Stomach (tissue), 9 donors: ENCODE data around the gene CRACDL. TPM values are rescaled to one million over a fixed set of nuclear protein-coding genes. Genes with fewer than 3 reads are reported as not detected.
"Not testable (repeated sequence)": the region's sequence is repeated elsewhere in the genome, so short reads cannot be mapped to it uniquely, and the experiment has no call there.

Experiments used
- DNase-seq, 2 donors: peaks; one replicate each; pipeline versions ENCODE4 v3.0.0 to v3.0.0-alpha.2; 2013 to 2019
- H3K27ac ChIP-seq, 5 donors: fragments of 200-600 bp in 4 of 5; sonication (generic) in 4 of 5; one replicate each; pipeline ENCODE4 v1.5.1; 2013 to 2019; ENCODE audit warnings: mild to moderate bottlenecking in 1 of 5, moderate library complexity in 1 of 5
- H3K27me3 ChIP-seq, 3 donors: fragments of 200-600 bp; sonication (generic); one replicate each; pipeline ENCODE4 v1.5.1; 2017 to 2019; ENCODE audit warnings: mixed run types in 1 of 3
- H3K36me3 ChIP-seq, 4 donors: fragments of 200-600 bp; sonication (generic); 1 replicate in 3 of 4; 2 replicates in 1 of 4; pipeline ENCODE4 v1.5.1; 2016 to 2019
- H3K4me1 ChIP-seq, 4 donors: fragments of 200-600 bp; sonication (generic); one replicate each; pipeline ENCODE4 v1.5.1; 2016 to 2019
- H3K4me3 ChIP-seq, 4 donors: fragments of 200-600 bp; sonication (generic) in 3 of 4; one replicate each; pipeline ENCODE4 v1.5.1; 2016 to 2019; ENCODE audit warnings: mild to moderate bottlenecking in 1 of 4
- H3K9me3 ChIP-seq, 4 donors: fragments of 200-600 bp; sonication (generic); one replicate each; pipeline ENCODE4 v1.5.1; 2016 to 2019
- CTCF ChIP-seq, 7 experiments: fragments of 450-650 bp in 4 of 7; fragments of 200-600 bp in 3 of 7; sonication (generic) in 3 of 7; IDR thresholded peaks; one replicate each; pipeline ENCODE4 v1.5.1; 2016 to 2019; ENCODE audit warnings: antibody characterized with exemption in 7 of 7, control low read depth in 2 of 7, mild to moderate bottlenecking in 1 of 7
- EP300 ChIP-seq: sonication (generic); formaldehyde crosslinking; IDR thresholded peaks from one replicate; pipeline ENCODE4 v1.6.1; 2017; ENCODE audit warnings: antibody characterized with exemption
- POLR2A ChIP-seq, 4 donors: fragments of 450-650 bp; IDR thresholded peaks; one replicate each; pipeline ENCODE4 v1.6.1; 2016; ENCODE audit warnings: antibody characterized with exemption in 4 of 4, control low read depth in 2 of 4, mild to moderate bottlenecking in 1 of 4, moderate library complexity in 1 of 4
- POLR2AphosphoS5 ChIP-seq, 3 donors: sonication (generic); formaldehyde crosslinking; IDR thresholded peaks; one replicate each; pipeline ENCODE4 v1.6.1; 2016; ENCODE audit warnings: antibody characterized with exemption in 3 of 3
- WGBS, 5 donors: extraction: QIAGEN DNeasy Blood & Tissue Kit in 3 of 5; methylation state at CpG; one replicate each; pipeline versions ENCODE4 v1.1.5 to v1.1.7; 2013 to 2018; 5-methylcytosine and 5-hydroxymethylcytosine counted together
- intact Hi-C: fragments of 100-400 bp; cut with DNase I; formaldehyde crosslinking; loops from one replicate; pipeline ENCODE4 v1.15.1; 2023; ENCODE audit warnings: low total_unique reads
- polyA plus RNA-seq, 3 donors: library from polyadenylated mRNA; stranded (reverse); fragments of 200-250 nt; gene quantifications; one replicate each; pipeline ENCODE4 v1.2.3, GENCODE V29; 2013
- total RNA-seq, 5 donors: library from RNA; depleted of rRNA; stranded (reverse); fragments of >200 nt; gene quantifications; one replicate each; pipeline versions ENCODE4 v1.1.0 to v1.2.3, GENCODE V29; 2014 to 2016
- donor health status: healthy with polysubstance abuse.
- donor health status: Bipolar disorder and iron deficiency.
- donor health status: healthy.

The CRACDL gene
- total and polyA plus RNA-seq, 8 donors, result 5.4 to 205 (median 7.8) TPM

- no peaks in the 10 kb centered on the region for H3K9me3 ChIP-seq
- peak; percentile 14 to 91 (median 73) for TF ChIP-seq POLR2AphosphoS5 (IDR thresholded peaks at IDR 0.05)
- no peak for TF ChIP-seq POLR2A (IDR thresholded peaks at IDR 0.05)
- TF ChIP-seq CTCF (IDR thresholded peaks at IDR 0.05), result no peak
- no peak for TF ChIP-seq EP300
- intact Hi-C loops, result no loop called here
- H3K4me1 ChIP-seq, result peaks cover 10 to 26% (median 17%) of the 10 kb centered on the region in 4 donors
- no peaks in the 10 kb centered on the region for H3K36me3 ChIP-seq
- peak; percentile 70 to 79 for DNase-seq
- peak overlapping the region in 2 of 4 donors; percentile 10 to 25 for H3K4me3 ChIP-seq
- H3K27ac ChIP-seq, result peak overlapping the region; percentile 9 to 81 (median 65)
- no peaks in the 10 kb centered on the region for H3K27me3 ChIP-seq
- 9 to 28% (median 13%) methylated on average over 9 of the region's 9 CpGs for WGBS, 5 donors
Measured at GRCh38 chr2:98757904-98758421, 178.1 kb downstream of the CRACDL start.

- Histone ChIP-seq H3K9me3 (no peaks in the 10 kb centered on the region), H3K27ac (no peak overlapping the region), H3K4me3 (no peak overlapping the region), H3K4me1 (peaks cover 10 to 17% (median 12%) of the 10 kb centered on the region in 4 donors), H3K27me3 (no peaks in the 10 kb centered on the region), H3K36me3 (no peaks in the 10 kb centered on the region)
- intact Hi-C loops, result no loop called here
- TF ChIP-seq EP300 (no peak), POLR2A (IDR thresholded peaks at IDR 0.05) (no peak), CTCF (IDR thresholded peaks at IDR 0.05) (no peak), POLR2AphosphoS5 (IDR thresholded peaks at IDR 0.05) (no peak)
- DNase-seq, result no peak
Measured at GRCh38 chr2:98753801-98754200, 182.2 kb downstream of the CRACDL start.

GRCh38 chr2:98752711-98753110 lies 183.3 kb downstream of the CRACDL start:
- H3K4me3 ChIP-seq, DNase-seq, intact Hi-C loops, H3K4me1 ChIP-seq, H3K27me3 ChIP-seq, H3K36me3 ChIP-seq, H3K27ac ChIP-seq, H3K9me3 ChIP-seq: not testable (repeated sequence)
- WGBS, 5 donors, result 79 to 92% (median 91%) methylated on average over 4 of the region's 4 CpGs

GRCh38 chr2:98751748-98752147 lies 184.3 kb downstream of the CRACDL start:
- 33 to 70% (median 60%) methylated on average over 1 of the region's 1 CpG for WGBS, 5 donors
- Histone ChIP-seq H3K9me3 (no peaks in the 10 kb centered on the region), H3K4me1 (no peaks in the 10 kb centered on the region), H3K27ac (no peak overlapping the region), H3K36me3 (no peaks in the 10 kb centered on the region), H3K27me3 (no peaks in the 10 kb centered on the region), H3K4me3 (no peak overlapping the region)
- TF ChIP-seq POLR2A (IDR thresholded peaks at IDR 0.05) (no peak), CTCF (IDR thresholded peaks at IDR 0.05) (no peak)
- intact Hi-C loops, result no loop called here
- DNase-seq, result no peak

DNA sequence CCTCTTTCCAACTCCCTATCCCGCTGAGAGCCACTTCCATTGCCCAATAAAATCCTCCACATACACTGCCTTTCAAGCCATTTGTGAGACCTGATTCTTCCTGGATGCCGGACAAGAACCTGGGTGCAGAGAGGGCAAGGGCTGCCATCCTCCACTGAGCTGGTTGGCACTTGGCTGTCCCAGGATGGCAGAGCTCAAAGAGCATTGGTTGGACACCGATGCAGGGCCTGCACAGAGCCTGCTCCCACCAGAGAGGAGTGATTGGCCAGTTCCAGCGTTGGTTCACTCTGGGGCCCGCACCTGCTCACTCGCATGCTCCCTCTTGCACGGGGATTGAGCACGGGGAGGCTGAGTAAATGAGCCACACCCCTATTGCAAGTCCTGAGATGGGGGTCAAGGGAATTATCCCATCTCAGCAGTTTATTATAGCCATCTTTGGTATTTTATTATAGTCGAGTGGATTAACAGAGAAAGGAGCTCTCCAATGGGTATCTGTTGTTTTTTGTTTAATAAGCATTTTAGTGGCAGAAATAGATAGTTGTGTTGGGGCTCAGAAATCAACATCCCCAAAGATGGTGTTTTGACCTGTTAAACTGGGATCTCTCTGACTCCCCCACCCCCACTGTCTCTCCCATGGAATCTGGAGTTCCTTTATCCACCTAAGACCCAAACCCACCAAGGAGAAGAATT lies 185.3 kb downstream of the CRACDL start:
- Histone ChIP-seq H3K27ac (no peak overlapping the region), H3K4me3 (no peak overlapping the region), H3K27me3 (no peaks in the 10 kb centered on the region), H3K9me3 (no peaks in the 10 kb centered on the region), H3K36me3 (no peaks in the 10 kb centered on the region), H3K4me1 (no peaks in the 10 kb centered on the region)
- no peak for DNase-seq
- WGBS, 5 donors, result 91 to 94% (median 93%) methylated on average over 9 of the region's 9 CpGs
- no peak for TF ChIP-seq CTCF (IDR thresholded peaks at IDR 0.05)
- TF ChIP-seq EP300, result no peak
- no peak for TF ChIP-seq POLR2AphosphoS5 (IDR thresholded peaks at IDR 0.05)
- no peak for TF ChIP-seq POLR2A (IDR thresholded peaks at IDR 0.05)
- intact Hi-C loops, result no loop called here
